NK-92 treated with Interleukin-12 subunit alpha and Interleukin-12 subunit beta, amount 100 ng/mL, for 24 hours (cell line): ENCODE results near the gene PRKCB.
"Not testable (repeated sequence)": the region's sequence is repeated elsewhere in the genome, so short reads cannot be mapped to it uniquely, and the experiment has no call there.

Source experiments
- DNase-seq: peaks from one replicate; lab custom pipeline; 2025; lab: John Stamatoyannopoulos, UW

The PRKCB gene

GRCh38 chr16:24132048-24132796 lies 296.4 kb downstream of the PRKCB start:
- DNase-seq, result no peak

GRCh38 chr16:24132797-24133155 lies 297.0 kb downstream of the PRKCB start:
- no peak for DNase-seq

GRCh38 chr16:24135624-24136565 lies 300.1 kb downstream of the PRKCB start:
- no peak for DNase-seq

- DNase-seq, result no peak
These were observed 302.2 kb downstream of the PRKCB start for GRCh38 chr16:24138024-24138423.

GRCh38 chr16:24138575-24138974 lies 302.8 kb downstream of the PRKCB start:
- no peak for DNase-seq

- DNase-seq, result no peak
These were observed 303.5 kb downstream of the PRKCB start for GRCh38 chr16:24139282-24139681.

DNA sequence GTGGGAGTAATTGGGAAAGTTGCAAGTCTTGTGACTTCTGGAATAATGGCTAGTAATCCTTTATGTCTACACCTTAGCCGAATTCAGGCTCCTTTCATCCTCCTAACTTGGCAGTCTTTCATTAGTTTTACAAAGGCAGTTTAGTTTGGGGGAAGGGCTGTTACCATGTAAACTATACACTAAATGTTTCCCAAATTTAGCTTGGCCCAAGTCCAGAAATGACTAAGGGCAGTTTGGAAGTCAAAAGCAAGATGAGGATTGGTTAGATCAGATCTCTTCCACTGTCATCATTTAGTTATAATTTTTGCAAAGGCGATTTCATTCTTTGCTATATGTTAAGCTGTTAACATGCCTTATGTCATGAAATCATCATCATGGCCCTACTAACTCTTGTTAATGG lies 304.9 kb downstream of the PRKCB start:
- DNase-seq, result no peak

DNA sequence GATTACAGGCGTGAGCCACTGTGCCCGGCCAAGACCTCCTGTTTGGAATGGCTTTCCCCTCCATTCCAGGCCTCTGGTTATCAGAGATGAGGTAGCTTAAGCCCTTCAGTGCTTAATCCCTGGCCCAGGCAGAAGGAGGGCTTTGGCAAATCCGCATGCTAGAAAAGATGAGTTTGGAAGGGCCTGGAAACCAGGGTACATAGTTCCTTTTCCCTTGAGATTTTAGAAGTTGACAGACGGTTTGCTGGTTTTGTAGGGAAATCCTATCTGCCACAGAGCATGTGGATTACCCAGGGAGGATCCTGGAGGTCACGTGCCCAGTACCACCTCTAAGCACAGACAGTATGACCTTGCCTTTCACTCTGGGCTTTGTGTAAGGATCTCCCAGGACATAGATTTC lies 305.7 kb downstream of the PRKCB start:
- no peak for DNase-seq

GRCh38 chr16:24141917-24142316 lies 306.1 kb downstream of the PRKCB start:
- DNase-seq, result no peak

- no peak for DNase-seq
These were observed 310.1 kb downstream of the PRKCB start for GRCh38 chr16:24145927-24146326.

DNA sequence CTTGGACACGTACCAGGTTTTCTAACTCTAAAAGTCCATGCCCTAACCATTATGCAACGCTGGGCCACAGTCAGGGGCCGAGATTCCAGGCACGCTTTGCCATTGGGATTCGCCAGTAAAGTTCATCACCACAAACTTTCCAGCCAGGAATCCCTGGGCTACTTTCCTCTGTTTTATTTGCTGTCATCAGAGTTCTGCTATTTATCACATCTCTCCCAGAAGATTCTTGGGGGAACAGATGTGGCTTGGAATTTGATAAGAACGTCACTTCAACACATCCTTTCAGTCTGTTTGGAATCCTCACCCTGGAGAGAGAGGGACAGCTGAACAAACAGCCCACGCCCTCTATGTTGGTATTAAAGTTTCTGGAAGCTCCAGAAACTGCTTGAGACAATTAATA lies 310.7 kb downstream of the PRKCB start:
- DNase-seq, result no peak

DNA sequence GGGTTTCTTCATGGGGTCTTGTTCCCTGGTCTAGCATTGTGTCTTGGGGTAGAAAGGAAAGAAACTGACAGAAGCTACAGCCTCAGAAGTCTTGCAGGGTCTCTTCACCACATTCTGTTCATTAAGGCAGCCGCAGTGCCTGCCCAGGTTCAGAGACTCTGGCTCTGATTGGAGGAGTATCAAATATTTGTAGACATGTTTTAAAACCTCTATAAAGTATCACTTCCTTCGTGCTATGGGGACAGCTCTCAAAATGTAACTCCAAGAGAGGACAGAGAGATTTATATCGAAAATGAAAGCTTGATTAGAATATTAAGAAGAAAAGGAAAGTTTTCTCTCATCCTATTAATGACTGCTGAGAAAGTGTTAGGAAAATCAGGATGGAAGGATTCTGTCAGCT lies 313.3 kb downstream of the PRKCB start:
- no peak for DNase-seq

DNA sequence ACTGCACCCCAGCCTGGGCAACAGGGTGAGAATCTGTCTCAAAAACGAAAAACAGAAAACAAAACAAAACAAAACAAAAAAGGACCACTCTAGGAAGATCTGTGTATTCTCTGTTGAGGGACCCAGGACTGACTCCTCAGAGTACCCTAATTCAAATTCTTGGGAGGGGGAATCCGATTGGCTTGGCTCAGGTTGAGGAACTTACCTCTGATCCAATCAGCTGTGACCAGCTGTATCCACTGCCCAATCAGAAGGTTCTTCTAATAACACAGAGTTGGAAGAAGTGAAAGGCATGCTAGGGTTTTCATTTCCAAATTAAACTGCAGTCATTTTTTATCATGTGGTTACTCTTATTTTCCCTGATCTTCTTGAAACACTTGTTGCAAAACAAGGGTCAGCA lies 314.5 kb downstream of the PRKCB start:
- no peak for DNase-seq

GRCh38 chr16:24151482-24151939 lies 315.7 kb downstream of the PRKCB start:
- no peak for DNase-seq

- DNase-seq, result not testable (repeated sequence)
These were observed 316.3 kb downstream of the PRKCB start for GRCh38 chr16:24152048-24152447.

GRCh38 chr16:24152826-24153225 lies 317.0 kb downstream of the PRKCB start:
- DNase-seq, result no peak

DNA sequence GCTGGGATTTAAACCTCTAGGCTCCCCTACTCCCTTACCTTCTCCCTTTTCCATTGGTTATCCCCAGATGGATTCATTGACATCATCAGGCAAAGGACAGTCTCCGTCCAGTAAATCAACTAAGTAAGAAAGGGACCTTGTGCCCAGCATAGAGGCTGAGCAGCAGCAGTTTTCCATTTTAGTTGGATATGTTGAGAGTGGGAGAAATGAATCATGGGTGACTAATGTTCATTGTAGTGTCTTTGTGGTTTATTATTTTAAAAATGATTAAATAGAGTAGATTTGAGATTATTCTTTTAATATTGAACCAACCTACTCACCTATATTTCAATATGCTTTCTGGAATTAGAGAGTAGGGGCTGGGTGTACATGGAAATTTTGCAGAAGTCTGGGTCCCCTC lies 321.0 kb downstream of the PRKCB start:
- DNase-seq, result no peak

DNA sequence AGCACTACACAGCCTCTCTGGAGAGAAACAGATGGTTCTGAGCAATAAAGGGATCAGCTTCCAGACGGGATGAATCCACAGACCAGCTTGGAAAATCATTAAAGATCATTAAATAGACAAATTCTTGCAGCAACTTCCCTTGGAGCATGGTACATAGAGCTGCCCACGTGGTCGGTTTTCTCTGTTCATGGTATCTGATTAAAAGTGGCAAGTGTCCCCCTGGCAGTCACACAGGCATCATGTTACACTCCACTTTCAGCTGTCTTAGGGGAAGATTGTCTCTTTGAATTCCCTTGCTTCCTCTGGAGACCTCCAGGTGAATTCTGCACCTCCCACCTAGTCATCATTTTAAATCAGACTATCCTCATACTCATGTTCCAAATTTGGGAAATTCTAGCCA lies 328.2 kb downstream of the PRKCB start:
- DNase-seq, result no peak

GRCh38 chr16:24164416-24164815 lies 328.6 kb downstream of the PRKCB start:
- no peak for DNase-seq

DNA sequence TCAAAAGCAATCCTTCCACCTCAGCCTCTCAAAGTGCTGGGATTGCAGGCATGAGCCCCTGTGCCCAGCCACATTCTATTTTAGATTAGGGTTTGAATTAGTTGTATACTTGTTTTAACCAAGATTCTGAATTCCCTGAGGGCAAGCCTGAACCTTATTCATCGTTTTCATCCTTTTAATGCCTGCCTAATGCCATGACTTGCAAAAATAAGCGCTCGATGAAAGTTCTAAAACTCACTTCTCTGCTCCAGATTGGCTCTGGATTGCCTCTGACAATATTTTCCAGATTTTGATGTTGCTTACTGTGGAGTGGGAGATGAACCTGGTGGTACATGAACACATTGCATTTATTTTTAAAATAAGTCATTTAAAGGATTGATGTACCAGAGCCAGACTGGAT lies 329.5 kb downstream of the PRKCB start:
- DNase-seq, result no peak

DNA sequence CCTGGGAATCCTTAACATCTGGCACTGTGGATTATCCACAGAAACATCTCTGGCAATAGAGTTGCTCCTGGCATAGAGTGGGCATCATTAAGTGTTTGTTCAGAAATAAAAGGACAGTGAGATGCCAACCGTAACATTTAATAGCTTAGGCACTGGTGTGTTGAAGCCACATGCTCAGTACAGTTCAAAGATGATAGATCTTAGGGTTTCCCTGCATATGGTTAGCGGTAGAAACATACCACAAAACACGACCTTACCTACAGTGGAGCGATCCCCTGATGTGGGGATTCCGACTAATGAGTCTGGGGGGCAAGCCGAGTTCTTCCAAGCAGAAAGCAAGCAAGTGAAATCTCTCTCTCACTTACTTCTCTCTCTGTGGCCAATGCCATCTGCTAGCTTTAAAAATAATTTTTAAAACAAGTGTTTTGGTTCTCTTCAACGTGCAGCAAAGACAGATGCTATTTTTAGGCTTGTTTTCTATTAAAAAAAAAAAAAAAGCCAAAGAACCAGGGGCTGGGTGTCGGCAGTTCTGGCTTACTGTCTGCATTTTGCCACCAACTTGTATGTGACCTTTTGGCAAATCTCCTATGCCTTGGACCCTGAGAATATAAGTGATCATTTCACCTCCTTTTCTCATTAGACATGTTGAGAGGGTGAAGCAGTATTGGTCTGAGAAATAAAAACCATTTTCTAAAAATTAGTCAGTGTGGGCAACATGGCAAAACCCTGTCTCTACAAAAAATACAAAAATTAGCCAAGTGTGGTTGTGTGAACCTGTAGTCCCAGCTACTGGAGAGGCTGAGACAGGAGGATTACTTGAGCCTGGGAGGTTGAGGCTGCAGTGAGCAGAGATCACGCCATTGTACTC lies 331.1 kb downstream of the PRKCB start:
- DNase-seq, result no peak

DNA sequence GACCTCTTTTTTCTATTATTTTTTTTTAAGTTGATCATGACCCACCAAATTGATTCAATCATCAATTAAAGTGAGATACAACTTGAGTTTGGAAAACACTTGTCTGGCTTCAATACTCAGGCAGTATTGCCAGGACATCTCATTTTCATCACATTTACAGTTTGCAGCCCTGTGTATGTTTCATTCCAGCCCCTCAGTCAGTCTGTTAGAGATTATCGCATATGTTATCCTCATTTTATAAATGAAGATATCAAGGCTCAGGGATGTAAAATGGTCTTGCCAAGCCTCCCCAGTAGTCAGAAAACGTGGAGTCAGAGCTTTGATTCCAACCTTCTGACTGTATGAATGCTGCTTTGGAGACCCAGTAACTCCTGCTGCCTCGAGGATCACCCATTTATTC lies 333.1 kb downstream of the PRKCB start:
- DNase-seq, result no peak
